Lower lobe of right lung (tissue), 2 donors: ENCODE data around the gene ANKRD24. TPM values are rescaled to one million over a fixed set of nuclear protein-coding genes. Genes with fewer than 3 reads are reported as not detected.
"Not testable (repeated sequence)": the region's sequence is repeated elsewhere in the genome, so short reads cannot be mapped to it uniquely, and the experiment has no call there.

Source experiments
- ATAC-seq, 2 donors: fragments of 200-7000 bp; cut with Tn5 transposase; one replicate each; pipeline ENCODE4 v1.9.1; 2020 to 2022; ENCODE audit warnings: mild to moderate bottlenecking in 2 of 2, moderate library complexity in 2 of 2
- DNase-seq: peaks from one replicate; pipeline ENCODE4 v3.0.0-alpha.2; 2020
- H3K27ac ChIP-seq: fragments of 200-600 bp; one replicate; pipeline ENCODE4 v1.8.0; 2022
- H3K27me3 ChIP-seq: fragments of 200-600 bp; one replicate; pipeline ENCODE4 v1.8.0; 2022; ENCODE audit warnings: low read depth
- H3K36me3 ChIP-seq: fragments of 200-600 bp; one replicate; pipeline ENCODE4 v1.8.0; 2022; ENCODE audit warnings: mild to moderate bottlenecking
- H3K4me1 ChIP-seq: fragments of 200-600 bp; one replicate; pipeline ENCODE4 v1.8.0; 2022
- H3K4me3 ChIP-seq: fragments of 200-600 bp; one replicate; pipeline ENCODE4 v1.8.0; 2022; ENCODE audit warnings: mild to moderate bottlenecking
- H3K9me3 ChIP-seq: fragments of 200-600 bp; one replicate; pipeline ENCODE4 v1.8.0; 2022
- intact Hi-C: fragments of 100-400 bp; cut with DNase I; formaldehyde crosslinking; loops from one replicate; pipeline ENCODE4 v1.11.0; 2022
- total RNA-seq: library from RNA; stranded (reverse); fragmentation: NEBNext Ultra II Directional; extraction: Animal tissue kit (Norgen Biotek cat#: 25700); gene quantifications from one replicate; pipeline ENCODE4 v1.2.1, GENCODE V29; 2021
- TF ChIP-seq, protein P1 (sequence below): fragments of 200-600 bp; IDR thresholded peaks from one replicate; pipeline ENCODE4 v1.8.0; 2022; ENCODE audit warnings: antibody characterized with exemption, mild to moderate bottlenecking
- donor health status: DM: no; HTN: yes; CAD: no; lungs with severe emphysema.

Gene ANKRD24
- total RNA-seq, 1 donor from 2014 or later = 1.9 TPM

DNA sequence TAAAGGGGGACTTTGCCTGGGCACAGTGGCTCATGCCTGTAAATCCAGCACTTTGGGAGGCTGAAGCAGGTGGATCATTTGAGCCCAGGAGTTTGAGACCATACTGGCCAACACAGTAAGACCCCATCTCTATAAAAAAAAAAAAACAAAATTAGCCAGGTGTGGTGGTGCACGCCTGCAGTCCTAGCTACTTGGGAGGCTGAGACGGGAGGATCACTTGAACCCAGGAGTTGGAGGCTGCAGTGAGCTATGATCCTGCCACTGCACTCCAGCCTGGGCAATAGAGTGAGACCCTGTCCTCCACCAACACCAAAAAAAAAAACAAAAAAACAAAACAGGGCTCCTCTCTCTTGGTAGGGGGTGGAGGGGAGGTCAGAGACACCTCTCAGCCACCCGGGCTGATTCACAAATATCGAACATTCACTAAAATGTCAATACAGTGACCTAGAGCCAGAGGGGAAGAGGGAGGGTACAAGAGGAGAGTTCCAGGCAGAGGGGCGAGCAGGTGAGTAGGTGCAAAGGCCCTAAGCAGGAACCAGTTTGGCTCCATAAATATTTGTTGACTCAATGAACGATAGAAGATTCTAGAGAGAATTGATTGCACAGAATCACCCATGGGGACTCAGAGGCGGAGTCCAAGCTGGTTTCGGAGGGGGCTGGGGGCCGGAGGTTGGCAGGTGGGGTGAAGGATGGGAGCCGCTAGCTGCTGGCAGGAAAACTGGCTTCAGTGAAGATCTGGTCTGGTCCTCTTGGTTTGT lies 30.1 kb upstream of the ANKRD24 start:
- Histone ChIP-seq H3K9me3 (no peaks in the 10 kb centered on the region), H3K4me1 (no peaks in the 10 kb centered on the region), H3K36me3 (no peaks in the 10 kb centered on the region), H3K4me3 (no peak overlapping the region), H3K27ac (no peak overlapping the region), H3K27me3 (peaks cover 16% of the 10 kb centered on the region)
- ATAC-seq (no peak), DNase-seq (no peak)
- TF ChIP-seq, protein P1, sequence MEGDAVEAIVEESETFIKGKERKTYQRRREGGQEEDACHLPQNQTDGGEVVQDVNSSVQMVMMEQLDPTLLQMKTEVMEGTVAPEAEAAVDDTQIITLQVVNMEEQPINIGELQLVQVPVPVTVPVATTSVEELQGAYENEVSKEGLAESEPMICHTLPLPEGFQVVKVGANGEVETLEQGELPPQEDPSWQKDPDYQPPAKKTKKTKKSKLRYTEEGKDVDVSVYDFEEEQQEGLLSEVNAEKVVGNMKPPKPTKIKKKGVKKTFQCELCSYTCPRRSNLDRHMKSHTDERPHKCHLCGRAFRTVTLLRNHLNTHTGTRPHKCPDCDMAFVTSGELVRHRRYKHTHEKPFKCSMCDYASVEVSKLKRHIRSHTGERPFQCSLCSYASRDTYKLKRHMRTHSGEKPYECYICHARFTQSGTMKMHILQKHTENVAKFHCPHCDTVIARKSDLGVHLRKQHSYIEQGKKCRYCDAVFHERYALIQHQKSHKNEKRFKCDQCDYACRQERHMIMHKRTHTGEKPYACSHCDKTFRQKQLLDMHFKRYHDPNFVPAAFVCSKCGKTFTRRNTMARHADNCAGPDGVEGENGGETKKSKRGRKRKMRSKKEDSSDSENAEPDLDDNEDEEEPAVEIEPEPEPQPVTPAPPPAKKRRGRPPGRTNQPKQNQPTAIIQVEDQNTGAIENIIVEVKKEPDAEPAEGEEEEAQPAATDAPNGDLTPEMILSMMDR = no peak
- intact Hi-C loops = no loop called here

DNA sequence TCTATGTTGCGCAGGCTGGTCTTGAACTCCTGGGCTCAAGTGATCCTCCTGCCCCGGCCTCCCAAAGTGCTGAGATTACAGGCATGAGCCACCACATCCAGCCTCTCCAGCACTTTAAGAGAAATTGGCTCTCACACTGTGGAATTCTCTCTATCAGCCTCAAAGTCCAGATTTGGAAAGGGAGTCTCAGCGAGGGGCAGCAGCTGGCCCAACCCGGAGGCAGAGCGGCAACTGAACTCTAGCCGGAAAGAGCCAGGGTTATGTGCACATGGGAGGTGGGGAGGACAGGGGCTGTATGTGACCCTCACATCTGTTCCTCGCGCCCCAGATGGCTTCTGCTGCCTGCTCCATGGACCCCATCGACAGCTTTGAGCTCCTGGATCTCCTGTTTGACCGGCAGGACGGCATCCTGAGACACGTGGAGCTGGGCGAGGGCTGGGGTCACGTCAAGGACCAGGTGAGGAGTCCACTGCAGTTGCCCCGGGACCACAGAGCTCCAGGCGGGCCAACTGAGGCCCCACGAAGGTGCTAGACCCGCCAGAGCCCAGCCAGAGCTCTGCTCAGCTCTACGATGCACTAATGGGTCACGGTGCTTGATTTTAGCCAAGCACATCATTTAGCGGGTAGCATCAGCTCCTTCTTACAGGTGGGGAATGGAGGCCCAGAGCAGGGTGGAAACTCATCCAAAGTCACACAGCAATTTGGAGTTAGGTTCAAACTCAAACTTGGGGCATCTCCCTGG lies 27.7 kb upstream of the ANKRD24 start:
- H3K27me3 ChIP-seq = peaks cover 14% of the 10 kb centered on the region
- H3K27ac ChIP-seq = no peak overlapping the region
- intact Hi-C loops = no loop called here
- TF ChIP-seq, protein P1 = no peak
- no peaks in the 10 kb centered on the region for H3K36me3 ChIP-seq
- no peak overlapping the region for H3K4me3 ChIP-seq
- DNase-seq = no peak
- H3K9me3 ChIP-seq = no peaks in the 10 kb centered on the region
- ATAC-seq = no peak
- H3K4me1 ChIP-seq = no peaks in the 10 kb centered on the region

DNA sequence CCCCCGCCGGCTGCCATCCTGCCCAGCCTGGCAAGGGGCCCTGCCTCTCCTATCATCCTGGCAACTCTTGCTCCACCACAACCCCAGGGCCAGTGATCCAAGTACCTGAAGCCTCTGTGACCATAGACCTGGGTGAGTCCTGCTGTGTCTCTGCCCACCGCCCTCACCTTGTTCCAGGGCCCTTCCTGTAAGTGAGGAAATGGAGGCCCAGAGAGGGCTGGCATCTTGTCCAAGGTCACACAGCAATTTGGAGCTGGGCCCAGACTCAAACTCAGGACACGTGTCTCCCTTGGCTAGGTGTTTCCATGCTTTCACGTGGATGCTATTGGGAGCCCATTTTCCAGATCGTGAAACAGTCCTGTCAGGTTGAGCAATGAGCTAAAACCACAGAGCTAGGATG lies 25.3 kb upstream of the ANKRD24 start:
- Histone ChIP-seq H3K27me3 (peaks cover 7% of the 10 kb centered on the region), H3K27ac (no peak overlapping the region), H3K9me3 (no peaks in the 10 kb centered on the region), H3K4me1 (no peaks in the 10 kb centered on the region), H3K4me3 (no peak overlapping the region), H3K36me3 (no peaks in the 10 kb centered on the region)
- no peak for ATAC-seq
- no peak for DNase-seq
- TF ChIP-seq, protein P1 = no peak
- intact Hi-C loops = no loop called here

DNA sequence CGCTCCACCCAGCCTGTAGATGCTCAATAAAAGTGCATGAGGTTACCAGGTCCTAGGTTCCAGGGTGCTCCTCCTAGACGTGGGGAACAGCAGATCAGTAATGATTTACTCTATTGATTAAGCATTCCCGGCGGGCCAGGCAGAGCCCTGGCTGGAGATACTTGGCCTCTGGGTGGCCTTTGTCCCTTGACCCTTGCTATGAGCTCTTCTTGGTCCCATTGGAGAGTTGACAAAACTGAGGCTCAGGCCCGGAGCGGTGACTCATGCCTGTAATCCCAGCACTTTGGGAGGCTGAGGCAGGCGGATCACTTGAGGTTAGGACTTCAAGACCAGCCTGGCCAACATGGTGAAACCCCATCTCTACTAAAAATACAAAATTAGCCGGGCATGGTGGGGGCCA lies 24.5 kb upstream of the ANKRD24 start:
- H3K27me3 ChIP-seq, H3K36me3 ChIP-seq, H3K27ac ChIP-seq, intact Hi-C loops, H3K9me3 ChIP-seq, H3K4me3 ChIP-seq, ATAC-seq, H3K4me1 ChIP-seq, DNase-seq: not testable (repeated sequence)

GRCh38 chr19:4161415-4162077 lies 20.9 kb upstream of the ANKRD24 start:
- no peak for DNase-seq
- peaks cover 4% of the 10 kb centered on the region for H3K27me3 ChIP-seq
- H3K4me3 ChIP-seq = no peak overlapping the region
- intact Hi-C loops = no loop called here
- TF ChIP-seq, protein P1 = no peak
- no peaks in the 10 kb centered on the region for H3K36me3 ChIP-seq
- no peaks in the 10 kb centered on the region for H3K4me1 ChIP-seq
- no peak overlapping the region for H3K27ac ChIP-seq
- H3K9me3 ChIP-seq = no peaks in the 10 kb centered on the region
- no peak for ATAC-seq
